ENCODE results near the gene GON4L.
A peak's percentile ranks its signal among the peaks of the same experiment; 100 is the strongest.
"Not testable (repeated sequence)": the region's sequence is repeated elsewhere in the genome, so short reads cannot be mapped to it uniquely, and the experiment has no call there.

Gene GON4L

GRCh38 chr1:155793213-155793612 lies 63.8 kb downstream of the GON4L start:
- TF ChIP-seq CTCF (IDR thresholded peaks at IDR 0.05; ENCODE audit: insufficient read depth, missing control alignments) = no peak
- no peak for DNase-seq (ENCODE audit: insufficient read length, low spot score)
- FAIRE-seq = no peak

DNA sequence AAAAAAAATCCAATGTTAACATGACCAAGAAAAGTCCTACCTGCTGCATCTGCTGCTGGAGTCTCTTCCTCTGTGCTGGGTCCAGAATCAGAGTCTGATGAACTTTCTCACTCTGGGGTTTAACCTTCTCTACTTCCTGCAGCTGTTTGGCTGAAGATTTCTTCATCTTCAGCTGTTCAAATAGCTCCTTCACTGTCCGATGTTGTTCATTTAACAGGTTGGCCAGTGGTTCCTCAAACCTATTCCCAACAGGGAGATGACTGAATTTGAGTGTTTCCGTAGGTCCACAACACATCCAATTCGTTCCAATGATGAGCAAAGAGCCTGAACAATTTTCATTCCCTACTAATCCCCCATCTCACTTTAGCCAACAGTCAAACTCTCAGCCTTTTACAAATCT lies 79.4 kb downstream of the GON4L start:
- no peak for DNase-seq (ENCODE audit: insufficient read length, low spot score)
- FAIRE-seq = no peak
- no peak for TF ChIP-seq CTCF (IDR thresholded peaks at IDR 0.05; ENCODE audit: insufficient read depth, missing control alignments)

GRCh38 chr1:155776414-155776813 lies 80.6 kb downstream of the GON4L start:
- DNase-seq (ENCODE audit: insufficient read length, low spot score) = no peak
- no peak for FAIRE-seq
- no peak for TF ChIP-seq CTCF (IDR thresholded peaks at IDR 0.05; ENCODE audit: insufficient read depth, missing control alignments)

DNA sequence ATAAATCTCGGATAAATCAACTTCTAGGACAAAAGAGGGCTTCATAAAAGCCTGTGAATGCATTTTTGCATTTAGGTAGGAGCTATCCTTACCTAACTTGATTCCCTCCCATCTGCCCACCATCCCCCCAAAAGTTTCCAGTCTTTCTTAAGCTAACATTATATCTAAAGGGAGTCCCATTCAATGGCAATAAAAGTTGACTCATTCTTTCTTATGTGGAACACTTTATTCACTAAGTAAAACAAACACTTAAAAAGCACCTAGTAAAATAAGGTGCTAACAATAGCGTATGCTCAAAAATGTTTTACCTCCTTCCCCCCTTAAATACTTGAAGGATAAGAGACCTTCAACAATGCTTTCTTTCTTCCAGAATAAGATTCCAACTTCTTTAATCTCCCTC lies 83.8 kb downstream of the GON4L start:
- FAIRE-seq = peak; percentile 38
- no peak for TF ChIP-seq CTCF (IDR thresholded peaks at IDR 0.05; ENCODE audit: insufficient read depth, missing control alignments)
- no peak for DNase-seq (ENCODE audit: insufficient read length, low spot score)

DNA sequence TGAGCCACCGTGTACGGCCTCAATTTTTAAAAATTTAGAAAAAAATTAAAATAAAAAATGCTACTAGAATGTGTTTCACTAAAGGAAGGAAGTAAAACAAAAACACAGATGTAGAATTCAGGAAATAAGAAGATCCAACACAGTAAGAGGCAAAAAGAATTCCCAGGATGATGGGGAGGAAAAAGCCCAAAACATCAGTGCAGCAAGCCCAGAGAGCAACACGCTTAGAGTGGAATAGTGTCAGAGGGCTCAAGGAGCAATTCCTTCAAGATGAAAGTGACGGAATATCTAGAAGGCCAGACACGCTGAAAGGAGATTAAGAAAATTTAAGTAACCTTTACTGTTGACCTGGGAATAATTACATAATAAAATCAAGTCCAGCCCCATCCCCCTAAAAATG lies 87.8 kb downstream of the GON4L start:
- FAIRE-seq (no peak), DNase-seq (ENCODE audit: insufficient read length, low spot score) (no peak)
- no peak for TF ChIP-seq CTCF (IDR thresholded peaks at IDR 0.05; ENCODE audit: insufficient read depth, missing control alignments)

DNA sequence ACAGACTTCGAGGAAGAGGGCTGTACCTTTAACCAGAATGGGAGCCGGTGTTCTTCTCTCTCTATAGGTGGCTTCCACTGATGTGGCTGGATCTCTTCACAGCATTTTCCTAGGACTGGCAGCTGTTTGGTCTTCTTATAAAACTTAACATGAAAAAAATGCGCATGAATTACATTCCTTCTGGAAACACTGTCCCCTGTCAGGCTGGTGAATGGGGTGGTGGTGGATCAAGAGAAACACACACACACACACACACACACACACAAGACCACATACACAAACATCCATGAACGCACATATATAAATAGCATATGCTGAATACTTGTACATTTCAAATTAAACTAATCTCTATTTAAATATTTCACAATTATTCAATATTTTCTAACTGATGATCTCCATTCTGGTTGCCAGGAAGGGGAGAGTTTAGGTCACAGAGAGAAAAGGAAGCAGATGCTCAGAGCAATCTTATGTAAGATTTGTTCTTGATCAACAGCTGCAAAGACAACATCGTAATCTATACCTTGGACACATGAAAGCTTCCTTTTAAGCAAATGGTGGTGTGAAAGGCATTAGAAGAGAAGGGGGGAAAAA lies 89.5 kb downstream of the GON4L start:
- DNase-seq (ENCODE audit: insufficient read length, low spot score); FAIRE-seq: not testable (repeated sequence)

DNA sequence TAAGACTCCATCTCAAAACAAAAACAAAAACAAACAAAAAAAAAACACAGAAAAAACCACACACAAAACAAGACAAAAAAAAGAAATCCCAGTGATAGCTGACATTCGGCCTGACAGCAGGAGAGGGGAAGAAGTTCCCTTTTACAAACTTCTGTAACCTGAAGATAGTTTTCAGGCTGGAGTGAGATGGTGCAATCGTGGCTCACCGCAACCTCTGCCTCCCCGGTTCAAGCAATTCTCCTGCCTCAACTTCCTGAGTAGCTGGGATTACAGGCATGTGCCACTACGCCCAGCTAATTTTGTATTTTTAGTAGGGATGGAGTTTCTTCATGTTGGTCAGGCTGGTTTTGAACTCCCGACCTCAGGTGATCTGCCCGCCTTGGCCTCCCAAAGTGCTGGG lies 93.0 kb downstream of the GON4L start:
- FAIRE-seq = not testable (repeated sequence)

GRCh38 chr1:155763090-155763815 lies 93.8 kb downstream of the GON4L start:
- not testable (repeated sequence) for FAIRE-seq; DNase-seq (ENCODE audit: insufficient read length, low spot score)

More for the DNA sequence above, 93.0 kb downstream of the GON4L start:
- DNase-seq (ENCODE audit: insufficient read length, low spot score) = not testable (repeated sequence)
